ENCODE data around the gene COL6A5.

Gene COL6A5

DNA sequence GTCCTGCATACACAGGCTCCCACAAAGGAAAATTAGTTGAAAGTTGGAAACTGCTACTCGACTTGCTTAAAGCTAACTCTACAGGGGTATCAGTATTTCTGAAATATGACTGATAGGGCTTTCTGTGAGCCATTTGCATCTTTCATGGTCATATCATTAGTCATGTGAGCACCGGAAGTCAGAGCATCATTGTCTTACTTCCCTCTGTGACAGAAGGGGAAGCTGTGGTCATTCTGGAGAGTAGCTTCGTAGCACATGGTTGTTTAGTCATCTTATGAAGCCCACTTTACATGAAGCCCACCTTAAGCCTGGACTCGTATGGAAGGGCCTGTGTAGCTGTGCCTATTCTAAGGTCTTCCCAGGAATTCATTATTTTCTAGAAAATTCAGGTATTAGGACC is 69.0 kb downstream of the COL6A5 start:
- in situ Hi-C loops (cut with MboI; ENCODE audit: low sequenced_read_pairs, unreplicated experiment), result no loop called here
- no peak for TF ChIP-seq CTCF (IDR thresholded peaks at IDR 0.05; ENCODE audit: borderline replicate concordance, control extremely low read depth, extremely low read depth, insufficient read depth, missing control alignments)
- DNase-seq (ENCODE audit: low spot score), result no peak

DNA sequence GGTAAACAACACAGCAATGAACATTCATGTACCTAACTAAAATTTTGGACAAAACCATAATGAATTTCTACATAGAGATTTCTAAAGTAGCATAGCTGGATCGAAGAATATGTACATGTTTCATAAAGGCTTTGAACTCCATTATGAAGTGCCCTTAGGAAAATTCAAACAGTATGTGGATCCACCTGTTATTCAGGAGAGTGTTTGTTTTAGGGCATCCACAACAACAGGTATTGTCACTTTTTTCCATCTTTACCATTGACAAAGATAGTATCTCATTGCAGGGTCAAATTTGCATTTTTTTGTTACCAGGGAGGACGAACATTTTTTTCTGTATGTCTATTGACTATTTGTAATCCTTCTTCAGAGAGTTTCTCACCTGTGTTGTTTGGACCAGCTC is 75.0 kb downstream of the COL6A5 start:
- no peak for DNase-seq (ENCODE audit: low spot score)
- no peak for TF ChIP-seq CTCF (IDR thresholded peaks at IDR 0.05; ENCODE audit: borderline replicate concordance, control extremely low read depth, extremely low read depth, insufficient read depth, missing control alignments)
- in situ Hi-C loops (cut with MboI; ENCODE audit: low sequenced_read_pairs, unreplicated experiment), result no loop called here

DNA sequence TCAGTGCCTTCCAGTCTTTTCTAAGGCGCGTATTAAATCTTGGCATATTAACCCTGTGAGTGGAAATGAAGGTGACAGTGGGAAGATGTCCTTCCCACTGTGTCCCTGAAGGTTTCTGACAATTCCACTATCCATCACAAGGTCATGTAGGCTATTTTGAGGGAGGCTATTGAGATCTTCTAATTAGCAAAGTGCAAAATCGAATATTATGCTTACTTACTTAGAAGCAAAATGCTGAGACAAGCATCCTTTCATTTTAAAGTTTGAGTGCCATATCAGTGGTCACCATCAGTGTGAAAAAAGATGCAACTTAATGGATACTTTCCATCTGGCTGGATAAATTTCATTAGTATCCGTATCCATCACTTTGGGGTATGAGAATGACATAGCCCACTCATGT is 77.6 kb downstream of the COL6A5 start:
- in situ Hi-C loops (cut with MboI; ENCODE audit: low sequenced_read_pairs, unreplicated experiment), result no loop called here
- no peak for DNase-seq (ENCODE audit: low spot score)
- no peak for TF ChIP-seq CTCF (IDR thresholded peaks at IDR 0.05; ENCODE audit: borderline replicate concordance, control extremely low read depth, extremely low read depth, insufficient read depth, missing control alignments)

- in situ Hi-C loops (cut with MboI; ENCODE audit: low sequenced_read_pairs, unreplicated experiment), result no loop called here
- DNase-seq (ENCODE audit: low spot score), result no peak
- no peak for TF ChIP-seq CTCF (IDR thresholded peaks at IDR 0.05; ENCODE audit: borderline replicate concordance, control extremely low read depth, extremely low read depth, insufficient read depth, missing control alignments)
These were observed 79.4 kb downstream of the COL6A5 start for GRCh38 chr3:130424837-130425236.

- no peak for DNase-seq (ENCODE audit: low spot score)
- in situ Hi-C loops (cut with MboI; ENCODE audit: low sequenced_read_pairs, unreplicated experiment), result no loop called here
- no peak for TF ChIP-seq CTCF (IDR thresholded peaks at IDR 0.05; ENCODE audit: borderline replicate concordance, control extremely low read depth, extremely low read depth, insufficient read depth, missing control alignments)
These were observed 80.0 kb downstream of the COL6A5 start for GRCh38 chr3:130425484-130425883.

GRCh38 chr3:130426206-130426605 is 80.7 kb downstream of the COL6A5 start:
- no peak for DNase-seq (ENCODE audit: low spot score)
- no peak for TF ChIP-seq CTCF (IDR thresholded peaks at IDR 0.05; ENCODE audit: borderline replicate concordance, control extremely low read depth, extremely low read depth, insufficient read depth, missing control alignments)
- in situ Hi-C loops (cut with MboI; ENCODE audit: low sequenced_read_pairs, unreplicated experiment), result no loop called here

Measured in GM13976 (cell line).